H1 (cell line): Measurements from ENCODE around the gene CAPZB. TPM values are rescaled to one million over a fixed set of nuclear protein-coding genes. Genes with fewer than 3 reads are reported as not detected.

Experiments
- CTCF ChIA-PET: fragments of 300-600 bp; sonication (Branson Sonifier 250); formaldehyde crosslinking; loops from one replicate; lab custom pipeline; 2021; ENCODE audit not compliant: partially characterized antibody; lab: Charles Lee
- POLR2A ChIA-PET: fragments of 300-600 bp; sonication (Branson Sonifier 250); formaldehyde crosslinking; loops from one replicate; lab custom pipeline; 2021; ENCODE audit warnings: inconsistent platforms; ENCODE audit not compliant: partially characterized antibody; lab: Charles Lee
- DNase-seq, 2 experiments: peaks; one replicate each; pipeline versions ENCODE4 v3.0.0 to v3.0.0-alpha.2; 2010 to 2022; ENCODE audit warnings: low spot score in 2 of 2, low read depth in 1 of 2, mixed read lengths in 1 of 2
- FAIRE-seq: peaks from 2 replicates; lab custom pipeline; 2011; peaks lifted over from hg19 to GRCh38; lab: Jason Lieb, UNC
- H2AFZ ChIP-seq: 2 replicates; pipeline ENCODE4 v1.8.1; 2012; ENCODE audit warnings: low read length, inconsistent platforms
- H2AK5ac ChIP-seq: 2 replicates; pipeline ENCODE4 v1.6.1; 2013; ENCODE audit warnings: low read depth, low read length
- H2BK120ac ChIP-seq: replicated peaks from 2 replicates; pipeline ENCODE3; 2013; ENCODE audit warnings: low read depth, low read length, inconsistent platforms
- H2BK12ac ChIP-seq: 2 replicates; pipeline ENCODE4 v1.6.1; 2013; ENCODE audit warnings: low read depth, low read length
- H2BK15ac ChIP-seq: 2 replicates; pipeline ENCODE4 v1.6.1; 2013; ENCODE audit warnings: low read length
- H2BK20ac ChIP-seq: 2 replicates; pipeline ENCODE4 v1.6.1; 2013; ENCODE audit warnings: low read length
- H2BK5ac ChIP-seq: 2 replicates; pipeline ENCODE4 v1.6.1; 2013; ENCODE audit warnings: low read depth, low read length
- H3K14ac ChIP-seq: 2 replicates; pipeline ENCODE4 v1.6.1; 2013; ENCODE audit warnings: inconsistent platforms; ENCODE audit not compliant: insufficient read length
- H3K18ac ChIP-seq: 2 replicates; pipeline ENCODE4 v1.6.1; 2013; ENCODE audit warnings: low read length; ENCODE audit errors: extremely low read depth
- H3K23ac ChIP-seq: 2 replicates; pipeline ENCODE4 v1.6.1; 2013; ENCODE audit warnings: inconsistent platforms; ENCODE audit not compliant: insufficient read length
- H3K23me2 ChIP-seq: 2 replicates; pipeline ENCODE4 v1.6.1; 2013; ENCODE audit warnings: low read depth, low read length
- H3K27ac ChIP-seq: 2 replicates; pipeline ENCODE4 v1.6.1; 2011; ENCODE audit warnings: low read depth, low read length, inconsistent platforms
- H3K27me3 ChIP-seq, 4 experiments: replicated peaks in 1 of 4; 1 replicate in 1 of 4; 2 replicates in 3 of 4; pipeline versions ENCODE4 v1.6.1 to v1.8.1; 2011 to 2013; ENCODE audit warnings: low read length in 3 of 4, mild to moderate bottlenecking in 3 of 4, inconsistent platforms in 2 of 4, mixed read lengths in 2 of 4, moderate library complexity in 1 of 4; ENCODE audit not compliant: control insufficient read depth in 3 of 4, insufficient read depth in 3 of 4; ENCODE audit errors: extremely low read depth in 1 of 4
- H3K36me3 ChIP-seq, 4 experiments: 2 replicates each; pipeline versions ENCODE4 v1.6.1 to v1.8.1; 2011 to 2013; ENCODE audit warnings: mild to moderate bottlenecking in 4 of 4, low read length in 3 of 4, moderate library complexity in 2 of 4, control low read depth in 1 of 4, inconsistent platforms in 1 of 4; ENCODE audit not compliant: insufficient read depth in 4 of 4, control insufficient read depth in 2 of 4
- H3K4ac ChIP-seq: replicated peaks from 2 replicates; pipeline ENCODE3; 2013; ENCODE audit warnings: low read length, low read depth, mixed read lengths, inconsistent platforms; ENCODE audit not compliant: insufficient read length
- H3K4me1 ChIP-seq, 4 experiments: replicated peaks in 1 of 4; 1 replicate in 1 of 4; 2 replicates in 3 of 4; pipeline versions ENCODE4 v1.6.1 to v1.8.1; 2011 to 2013; ENCODE audit warnings: low read length in 3 of 4, inconsistent platforms in 2 of 4, mixed read lengths in 1 of 4; ENCODE audit not compliant: insufficient read depth in 4 of 4, control insufficient read depth in 3 of 4
- H3K4me2 ChIP-seq, 2 experiments: 2 replicates each; pipeline versions ENCODE4 v1.6.1 to v1.8.1; 2011 to 2013; ENCODE audit warnings: low read depth in 2 of 2, low read length in 2 of 2, control low read depth in 1 of 2, inconsistent platforms in 1 of 2, mild to moderate bottlenecking in 1 of 2; ENCODE audit not compliant: insufficient read depth in 1 of 2
- H3K4me3 ChIP-seq, 4 experiments: fragments of 200-600, 300-600 bp in 1 of 4; sonication (generic), shearing (Covaris generic), sonication (Bioruptor Twin) in 1 of 4; 2 replicates each; pipeline versions ENCODE4 v1.5.1 to v1.8.1; 2011 to 2016; ENCODE audit warnings: low read length in 4 of 4, low read depth in 3 of 4, control low read depth in 2 of 4, inconsistent platforms in 2 of 4, mild to moderate bottlenecking in 2 of 4, mixed read lengths in 1 of 4, moderate library complexity in 1 of 4; ENCODE audit not compliant: insufficient read depth in 2 of 4; ENCODE audit errors: extremely low read depth in 1 of 4
- H3K56ac ChIP-seq: replicated peaks from 2 replicates; pipeline ENCODE3; 2013; ENCODE audit warnings: low read depth, mild to moderate bottlenecking, mixed read lengths, low read length, inconsistent platforms; ENCODE audit not compliant: insufficient read length
- H3K79me1 ChIP-seq: 2 replicates; pipeline ENCODE4 v1.6.1; 2013; ENCODE audit warnings: low read depth, low read length, control low read depth
- H3K79me2 ChIP-seq, 2 experiments: 2 replicates each; pipeline versions ENCODE4 v1.6.1 to v1.8.1; 2012 to 2013; ENCODE audit warnings: low read length in 2 of 2, mild to moderate bottlenecking in 2 of 2, inconsistent platforms in 1 of 2; ENCODE audit not compliant: insufficient read depth in 2 of 2, control insufficient read depth in 1 of 2
- H3K9ac ChIP-seq, 4 experiments: replicated peaks in 1 of 4; 1 replicate in 1 of 4; 2 replicates in 3 of 4; pipeline versions ENCODE4 v1.6.1 to v1.8.1; 2011 to 2013; ENCODE audit warnings: low read depth in 3 of 4, low read length in 3 of 4, control low read depth in 2 of 4, mild to moderate bottlenecking in 2 of 4, moderate library complexity in 2 of 4, inconsistent platforms in 1 of 4; ENCODE audit errors: extremely low read depth in 1 of 4
- H3K9me3 ChIP-seq, 2 experiments: 2 replicates each; pipeline versions ENCODE4 v1.6.1 to v1.8.1; 2012 to 2013; ENCODE audit warnings: mild to moderate bottlenecking in 2 of 2, moderate library complexity in 2 of 2, control low read depth in 1 of 2, inconsistent platforms in 1 of 2, low read depth in 1 of 2, low read length in 1 of 2, mixed read lengths in 1 of 2; ENCODE audit not compliant: insufficient read depth in 2 of 2
- H4K20me1 ChIP-seq, 2 experiments: replicated peaks in 1 of 2; 2 replicates each; pipeline versions ENCODE3 to v1.8.1; 2011 to 2013; ENCODE audit warnings: inconsistent platforms in 2 of 2, low read length in 2 of 2, mild to moderate bottlenecking in 1 of 2; ENCODE audit not compliant: insufficient read depth in 2 of 2, control insufficient read depth in 1 of 2
- H4K5ac ChIP-seq: 2 replicates; pipeline ENCODE4 v1.6.1; 2013; ENCODE audit warnings: low read length, low read depth, mixed read lengths, inconsistent platforms; ENCODE audit not compliant: insufficient read length
- H4K8ac ChIP-seq: 2 replicates; pipeline ENCODE4 v1.8.0; 2013; ENCODE audit warnings: mild to moderate bottlenecking, moderate library complexity, low read length, inconsistent platforms; ENCODE audit not compliant: insufficient read depth; ENCODE audit errors: extremely low read depth
- H4K91ac ChIP-seq: replicated peaks from 2 replicates; pipeline ENCODE3; 2013; ENCODE audit warnings: low read length, mixed read lengths, inconsistent platforms; ENCODE audit not compliant: insufficient read length
- ATF2 ChIP-seq: IDR thresholded peaks from 2 replicates; pipeline ENCODE4 v1.6.1; 2012; ENCODE audit warnings: low read length, inconsistent platforms
- MAFK ChIP-seq: IDR thresholded peaks from 2 replicates; pipeline ENCODE4 v1.6.1; 2012; ENCODE audit warnings: low read depth, mild to moderate bottlenecking, improper control_type of control experiment, low read length
- NANOG ChIP-seq: IDR thresholded peaks from 2 replicates; pipeline ENCODE4 v1.6.1; 2011; ENCODE audit warnings: low read length, low read depth, mild to moderate bottlenecking, inconsistent platforms; ENCODE audit not compliant: insufficient read depth, poor library complexity, severe bottlenecking
- SIN3A ChIP-seq, 2 experiments: IDR thresholded peaks in 1 of 2; conservative IDR thresholded peaks in 1 of 2; 2 replicates each; pipeline ENCODE4 v1.6.1; 2011 to 2012; ENCODE audit warnings: low read length in 2 of 2, improper control_type of control experiment in 1 of 2, low read depth in 1 of 2, mild to moderate bottlenecking in 1 of 2
- TAF7 ChIP-seq: optimal IDR thresholded peaks from 2 replicates; pipeline ENCODE3; 2011; ENCODE audit warnings: low read depth, mild to moderate bottlenecking, inconsistent platforms, low read length, moderate library complexity, borderline replicate concordance
- WGBS, 2 experiments: shearing (Covaris generic) in 1 of 2; methylation state at CpG; one replicate each; pipeline versions ENCODE4 v1.1.6 to v1.1.7; 2013 to 2015; ENCODE audit warnings: low lambda C conversion rate in 2 of 2, mixed read lengths in 2 of 2, inconsistent platforms in 1 of 2, low coverage in 1 of 2, missing lambda C conversion rate in 1 of 2; ENCODE audit not compliant: insufficient replicate concordance in 2 of 2, insufficient coverage in 1 of 2, insufficient read length in 1 of 2; ENCODE audit errors: extremely low coverage in 1 of 2, missing lambda C conversion rate in 1 of 2; 5-methylcytosine and 5-hydroxymethylcytosine counted together
- polyA plus RNA-seq, 7 experiments: library from polyadenylated mRNA; depleted of rRNA in 3 of 7; stranded (reverse) in 5 of 7; unstranded in 2 of 7; fragments of >200 nt in 5 of 7; fragments of 200-250 nt in 2 of 7; gene quantifications; 1 replicate in 5 of 7; 2 replicates in 1 of 7; 4 replicates in 1 of 7; pipeline versions ENCODE4 v1.2.1 to v1.2.3, GENCODE V29; 2011 to 2013; ENCODE audit warnings: missing spikeins in 2 of 7, mixed read lengths in 2 of 7
- total RNA-seq: library from RNA; stranded (reverse); fragmentation: NEBNext Ultra II Directional; extraction: Animal tissue kit (Norgen Biotek cat#: 25700); gene quantifications from 2 replicates; pipeline ENCODE4 v1.2.1, GENCODE V29; 2021
- TF ChIP-seq, protein P1 (sequence below), 3 experiments: IDR thresholded peaks; 1 replicate in 2 of 3; 2 replicates in 1 of 3; pipeline versions ENCODE4 v1.5.1 to v1.6.1; 2011; ENCODE audit warnings: low read length in 3 of 3, mild to moderate bottlenecking in 3 of 3, inconsistent platforms in 2 of 3, low read depth in 1 of 3, moderate library complexity in 1 of 3; ENCODE audit not compliant: insufficient read depth in 1 of 3; ENCODE audit errors: control extremely low read depth in 1 of 3

The CAPZB gene
- total and polyA plus RNA-seq, 2 of the 8 experiments (the other 6 are each of a cell fraction or from before 2014, with no cell fraction given) = 162 to 371 TPM

DNA sequence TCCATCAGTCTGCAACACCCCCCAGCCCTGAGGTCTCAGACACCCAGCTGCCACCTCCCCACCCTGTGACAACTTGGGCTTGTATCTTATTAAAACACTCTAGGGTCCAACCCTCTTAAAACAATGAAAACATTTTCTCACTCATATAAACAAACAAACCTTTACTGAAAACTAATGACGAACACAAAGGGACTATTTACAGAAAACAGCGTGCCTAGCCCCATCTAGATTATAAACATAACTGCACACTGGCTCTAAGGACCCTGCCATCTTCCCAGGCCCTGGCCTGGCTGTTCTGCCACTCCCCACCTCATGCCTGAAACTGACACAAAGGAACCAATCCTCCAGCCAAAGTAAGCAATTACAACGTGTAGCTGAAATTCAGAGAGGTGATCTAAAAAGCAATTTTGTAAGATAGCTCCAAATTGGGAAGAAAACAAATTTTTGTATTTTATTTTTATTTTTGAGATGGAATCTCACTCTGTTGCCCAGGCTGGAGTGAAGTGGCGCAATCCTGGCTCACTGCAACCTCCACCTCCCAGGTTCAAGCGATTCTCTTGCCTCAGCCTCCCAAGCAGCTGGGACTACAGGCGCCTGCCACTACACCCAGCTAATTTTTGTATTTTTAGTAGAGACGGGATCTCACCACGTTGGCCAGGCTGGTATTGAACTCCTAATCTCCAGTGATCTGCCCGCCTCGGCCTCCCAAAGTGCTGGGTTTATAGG is 40.9 kb downstream of the CAPZB start:
- H3K18ac ChIP-seq = no peak overlapping the region
- no peak overlapping the region for H3K27ac ChIP-seq
- no peaks in the 10 kb centered on the region for H3K9me3 ChIP-seq
- H3K4me2 ChIP-seq = no peak overlapping the region
- no peak overlapping the region for H2BK5ac ChIP-seq
- no peak overlapping the region for H3K4ac ChIP-seq
- peaks cover 27 to 51% of the 10 kb centered on the region in 2 experiments for H4K20me1 ChIP-seq
- no peaks in the 10 kb centered on the region for H3K36me3 ChIP-seq
- no peak overlapping the region for H2BK20ac ChIP-seq
- no peaks in the 10 kb centered on the region for H3K27me3 ChIP-seq
- H4K8ac ChIP-seq = no peak overlapping the region
- no peak overlapping the region for H4K5ac ChIP-seq
- FAIRE-seq (no peak), DNase-seq (no peak)
- no peak overlapping the region for H3K9ac ChIP-seq
- H3K4me1 ChIP-seq = peaks cover 6 to 23% (median 14%) of the 10 kb centered on the region in 4 experiments
- no peaks in the 10 kb centered on the region for H3K23me2 ChIP-seq
- no peak overlapping the region for H2BK12ac ChIP-seq
- CTCF ChIA-PET = interaction anchor here (0.6 to 1.8 kb wide), 11 partner anchors 9 to 216 kb away, joined by 3 to 8 read pairs (median 4); no protein-coding TSS in a partner anchor
- 81% methylated on average over 10 of the region's 10 CpGs; no CpG with 5 or more reads in 1 of the 2 experiments for WGBS, 2 experiments
- peaks cover 0 to 95% of the 10 kb centered on the region in 2 experiments; a peak in 2 of 4 replicates for H3K79me2 ChIP-seq
- H3K14ac ChIP-seq = no peak overlapping the region
- no peak overlapping the region for H2AK5ac ChIP-seq
- no peak overlapping the region for H4K91ac ChIP-seq
- no peak overlapping the region for H3K4me3 ChIP-seq
- no peak overlapping the region for H2BK120ac ChIP-seq
- H3K56ac ChIP-seq = no peak overlapping the region
- no peak overlapping the region for H2BK15ac ChIP-seq
- no peak overlapping the region for H3K23ac ChIP-seq
- H2AFZ ChIP-seq = no peak overlapping the region
- POLR2A ChIA-PET = interaction anchor here (1.3 kb wide), 1 partner anchor 10 kb away, joined by 3 read pairs; no protein-coding TSS in a partner anchor
- peaks cover 40% of the 10 kb centered on the region for H3K79me1 ChIP-seq
- TF ChIP-seq ATF2 (no peak), MAFK (no peak), NANOG (no peak), TAF7 (no peak), SIN3A (conservative IDR thresholded peaks at IDR 0.05 in 1 of 2, IDR thresholded peaks at IDR 0.05 in 1 of 2; ENCODE audit: low read depth in 1 of 2, low read length in 2 of 2) (no peak)
- TF ChIP-seq, protein P1, sequence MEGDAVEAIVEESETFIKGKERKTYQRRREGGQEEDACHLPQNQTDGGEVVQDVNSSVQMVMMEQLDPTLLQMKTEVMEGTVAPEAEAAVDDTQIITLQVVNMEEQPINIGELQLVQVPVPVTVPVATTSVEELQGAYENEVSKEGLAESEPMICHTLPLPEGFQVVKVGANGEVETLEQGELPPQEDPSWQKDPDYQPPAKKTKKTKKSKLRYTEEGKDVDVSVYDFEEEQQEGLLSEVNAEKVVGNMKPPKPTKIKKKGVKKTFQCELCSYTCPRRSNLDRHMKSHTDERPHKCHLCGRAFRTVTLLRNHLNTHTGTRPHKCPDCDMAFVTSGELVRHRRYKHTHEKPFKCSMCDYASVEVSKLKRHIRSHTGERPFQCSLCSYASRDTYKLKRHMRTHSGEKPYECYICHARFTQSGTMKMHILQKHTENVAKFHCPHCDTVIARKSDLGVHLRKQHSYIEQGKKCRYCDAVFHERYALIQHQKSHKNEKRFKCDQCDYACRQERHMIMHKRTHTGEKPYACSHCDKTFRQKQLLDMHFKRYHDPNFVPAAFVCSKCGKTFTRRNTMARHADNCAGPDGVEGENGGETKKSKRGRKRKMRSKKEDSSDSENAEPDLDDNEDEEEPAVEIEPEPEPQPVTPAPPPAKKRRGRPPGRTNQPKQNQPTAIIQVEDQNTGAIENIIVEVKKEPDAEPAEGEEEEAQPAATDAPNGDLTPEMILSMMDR (IDR thresholded peaks at IDR 0.05; ENCODE audit: control extremely low read depth in 1 of 3, insufficient read depth in 1 of 3, low read depth in 1 of 3, low read length in 3 of 3) = no peak
